GM19463 (cell line): Measurements from ENCODE around the gene HCN3.
A peak's percentile ranks its signal among the peaks of the same experiment; 100 is the strongest.

Experiments
- ATAC-seq: cut with Tn5 transposase; IDR thresholded peaks from one replicate; pipeline ENCODE4 v1.9.1; 2021; ENCODE audit warnings: mild to moderate bottlenecking, moderate library complexity; ENCODE audit not compliant: unreplicated experiment

HCN3 gene

GRCh38 chr1:155254228-155254713, 23.0 kb upstream of the HCN3 start:
- no peak for ATAC-seq

GRCh38 chr1:155254714-155255242, 22.5 kb upstream of the HCN3 start:
- no peak for ATAC-seq

- ATAC-seq, result peak; percentile 60
Measured at GRCh38 chr1:155255243-155256007, 21.8 kb upstream of the HCN3 start, which contains the start of gene ENTREP3. Gene ENTREP3 (minus strand): TSS chr1:155255483. CDS start chr1:155254877, 606 bp downstream.

- no peak for ATAC-seq
Measured at GRCh38 chr1:155256058-155256852, 21.0 kb upstream of the HCN3 start.

GRCh38 chr1:155260276-155260675, 17.0 kb upstream of the HCN3 start:
- ATAC-seq, result no peak

- ATAC-seq, result no peak
Measured at GRCh38 chr1:155261493-155261851, 15.8 kb upstream of the HCN3 start.

GRCh38 chr1:155261852-155262673, 15.2 kb upstream of the HCN3 start, which contains the start of gene SCAMP3:
Gene SCAMP3 (minus strand): TSS chr1:155262360. CDS start chr1:155262151, 209 bp downstream.
- ATAC-seq, result peak; percentile 96

- no peak for ATAC-seq
Measured at GRCh38 chr1:155263067-155263466, 14.2 kb upstream of the HCN3 start.

GRCh38 chr1:155266553-155266952, 10.7 kb upstream of the HCN3 start:
- ATAC-seq, result no peak

- ATAC-seq, result no peak
Measured at GRCh38 chr1:155267373-155267772, 9.9 kb upstream of the HCN3 start.

- ATAC-seq, result no peak
Measured at GRCh38 chr1:155268630-155269029, 8.6 kb upstream of the HCN3 start.

GRCh38 chr1:155269381-155269780, 7.9 kb upstream of the HCN3 start:
- ATAC-seq, result no peak

- peak; percentile 13 for ATAC-seq
Measured at GRCh38 chr1:155272466-155273342, 4.6 kb upstream of the HCN3 start.

- ATAC-seq, result peak; percentile 85
Measured at GRCh38 chr1:155273343-155274245, 3.7 kb upstream of the HCN3 start, which contains the start of gene CLK2. Gene CLK2 (minus strand): TSS chr1:155273504. CDS start chr1:155270977, 2,527 bp downstream.

GRCh38 chr1:155277902-155278688, 832 bp downstream of the HCN3 start:
- no peak for ATAC-seq

- no peak for ATAC-seq
Measured at GRCh38 chr1:155278689-155279160, 1.5 kb downstream of the HCN3 start.

- ATAC-seq, result no peak
Measured at GRCh38 chr1:155279268-155279667, 2.0 kb downstream of the HCN3 start.
